8988T (cell line): ENCODE results near the gene UNC45B.
"Not testable (repeated sequence)": the region's sequence is repeated elsewhere in the genome, so short reads cannot be mapped to it uniquely, and the experiment has no call there.

ENCODE experiments used
- DNase-seq: peaks from one replicate; pipeline ENCODE4 v3.0.0; 2011

Gene UNC45B

GRCh38 chr17:35174835-35175334 lies 27.3 kb downstream of the UNC45B start:
- no peak for DNase-seq

- no peak for DNase-seq
These were observed 28.2 kb downstream of the UNC45B start for GRCh38 chr17:35175638-35176415.

GRCh38 chr17:35176897-35177296 lies 29.3 kb downstream of the UNC45B start:
- no peak for DNase-seq

- DNase-seq: not testable (repeated sequence)
These were observed 31.8 kb downstream of the UNC45B start for GRCh38 chr17:35179379-35179778.

GRCh38 chr17:35183332-35183731 lies 35.7 kb downstream of the UNC45B start:
- DNase-seq: no peak

GRCh38 chr17:35184274-35184673 lies 36.7 kb downstream of the UNC45B start:
- DNase-seq: no peak

GRCh38 chr17:35185849-35186248 lies 38.2 kb downstream of the UNC45B start:
- DNase-seq: no peak

- no peak for DNase-seq
These were observed 39.9 kb downstream of the UNC45B start for GRCh38 chr17:35187481-35187880.

- DNase-seq: no peak
These were observed 40.5 kb downstream of the UNC45B start for GRCh38 chr17:35188111-35188510.

GRCh38 chr17:35189291-35189690 lies 41.7 kb downstream of the UNC45B start:
- no peak for DNase-seq

- DNase-seq: no peak
These were observed 43.5 kb downstream of the UNC45B start for GRCh38 chr17:35191001-35191695.

- no peak for DNase-seq
These were observed 45.1 kb downstream of the UNC45B start for GRCh38 chr17:35192708-35193107.

- not testable (repeated sequence) for DNase-seq
These were observed 46.4 kb downstream of the UNC45B start, which contains the start of gene SLC35G3 for GRCh38 chr17:35194001-35194400. SLC35G3 (minus strand) TSS chr17:35194393; CDS start chr17:35194307, 86 bp downstream.

- not testable (repeated sequence) for DNase-seq
These were observed 47.4 kb downstream of the UNC45B start for GRCh38 chr17:35195062-35195461.

- not testable (repeated sequence) for DNase-seq
These were observed 55.0 kb downstream of the UNC45B start for GRCh38 chr17:35202582-35202981.

GRCh38 chr17:35210741-35211140 lies 63.1 kb downstream of the UNC45B start:
- no peak for DNase-seq

- no peak for DNase-seq
These were observed 65.1 kb downstream of the UNC45B start for GRCh38 chr17:35212668-35213067.

- no peak for DNase-seq
These were observed 65.9 kb downstream of the UNC45B start for GRCh38 chr17:35213412-35213940.

- no peak for DNase-seq
These were observed 66.6 kb downstream of the UNC45B start for GRCh38 chr17:35214192-35214591.

- DNase-seq: no peak
These were observed 67.1 kb downstream of the UNC45B start for GRCh38 chr17:35214631-35215273.

GRCh38 chr17:35217107-35217506 lies 69.5 kb downstream of the UNC45B start:
- DNase-seq: no peak

- DNase-seq: no peak
These were observed 71.3 kb downstream of the UNC45B start for GRCh38 chr17:35218915-35219314.

GRCh38 chr17:35222452-35222851 lies 74.8 kb downstream of the UNC45B start:
- DNase-seq: no peak
